HEK293 (cell line): ENCODE results near the gene BRSK1.

ENCODE experiments used
- CTCF ChIP-seq: fragments of 450-650 bp; formaldehyde crosslinking; IDR thresholded peaks from 2 replicates; pipeline ENCODE4 v1.5.1; 2016; ENCODE audit warnings: missing biosample characterization, missing genetic modification characterization
- HOXA7 ChIP-seq: sonication (generic); formaldehyde crosslinking; IDR thresholded peaks from 2 replicates; pipeline ENCODE4 v1.8.1; 2022; ENCODE audit warnings: missing genetic modification reagents, borderline replicate concordance
- HOXC10 ChIP-seq: sonication (generic); formaldehyde crosslinking; IDR thresholded peaks from 2 replicates; pipeline ENCODE4 v1.8.1; 2023; ENCODE audit warnings: mild to moderate bottlenecking, missing genetic modification reagents
- SALL2 ChIP-seq: fragments of 450-650 bp; formaldehyde crosslinking; IDR thresholded peaks from 2 replicates; pipeline ENCODE4 v1.5.0; 2017; ENCODE audit warnings: missing biosample characterization, mild to moderate bottlenecking, missing genetic modification characterization, borderline replicate concordance
- ZFHX2 ChIP-seq: fragments of 450-650 bp; formaldehyde crosslinking; conservative IDR thresholded peaks from 2 replicates; pipeline ENCODE4 v1.5.1; 2016; ENCODE audit warnings: missing biosample characterization, missing genetic modification characterization
- ZNF138 ChIP-seq: fragments of 450-650 bp; formaldehyde crosslinking; IDR thresholded peaks from 2 replicates; pipeline ENCODE4 v1.5.1; 2016; ENCODE audit warnings: missing biosample characterization, missing genetic modification characterization, borderline replicate concordance
- ZNF202 ChIP-seq: fragments of 450-650 bp; formaldehyde crosslinking; IDR thresholded peaks from 2 replicates; pipeline ENCODE4 v1.5.1; 2016; ENCODE audit warnings: missing biosample characterization, missing genetic modification characterization, borderline replicate concordance
- ZNF248 ChIP-seq: fragments of 450-650 bp; formaldehyde crosslinking; IDR thresholded peaks from 2 replicates; pipeline ENCODE4 v1.5.1; 2017; ENCODE audit warnings: missing biosample characterization, missing genetic modification characterization
- ZNF548 ChIP-seq: fragments of 450-650 bp; formaldehyde crosslinking; IDR thresholded peaks from 2 replicates; pipeline ENCODE4 v1.5.1; 2016; ENCODE audit warnings: missing biosample characterization, missing genetic modification characterization
- ZNF629 ChIP-seq: fragments of 450-650 bp; formaldehyde crosslinking; IDR thresholded peaks from 2 replicates; pipeline ENCODE4 v1.5.1; 2017; ENCODE audit warnings: missing biosample characterization, missing genetic modification characterization
- ZNF692 ChIP-seq: fragments of 450-650 bp; formaldehyde crosslinking; IDR thresholded peaks from 2 replicates; pipeline ENCODE4 v1.5.1; 2016; ENCODE audit warnings: missing biosample characterization, missing genetic modification characterization

- TF ChIP-seq ZNF629 (tag by site-specific recombination) (no peak), ZNF248 (tag by site-specific recombination) (no peak), HOXC10 (CRISPR knock-in tag) (no peak), CTCF (no peak), ZNF692 (tag by site-specific recombination) (no peak), ZNF548 (no peak), HOXA7 (CRISPR knock-in tag) (no peak), ZNF138 (no peak), SALL2 (tag by site-specific recombination) (no peak), ZNF202 (no peak), ZFHX2 (tag by site-specific recombination) (no peak)
Measured at GRCh38 chr19:55302318-55302703, 18.5 kb downstream of the BRSK1 start.
